AG04450 (cell line): ENCODE results near the gene PAQR5. TPM values are rescaled to one million over a fixed set of nuclear protein-coding genes. Genes with fewer than 3 reads are reported as not detected.
A peak's percentile ranks its signal among the peaks of the same experiment; 100 is the strongest.

Experiments used
- CTCF ChIA-PET: fragments of 300-600, 350-600 bp; formaldehyde crosslinking; extraction: SDS; loops from one replicate; lab custom pipeline; 2022; ENCODE audit warnings: antibody characterized with exemption, inconsistent platforms; lab: Charles Lee
- POLR2A ChIA-PET: fragments of 350-600 bp; formaldehyde crosslinking; extraction: SDS; loops from one replicate; lab custom pipeline; 2021; ENCODE audit warnings: antibody characterized with exemption, inconsistent platforms; lab: Yijun Ruan, JAX
- DNase-seq: peaks from one replicate; pipeline ENCODE4 v3.0.0-alpha.2; 2011; ENCODE audit warnings: low read depth, low spot score
- H3K27ac ChIP-seq: one replicate; pipeline ENCODE4 v1.5.1; 2012; ENCODE audit warnings: low read depth, low read length, control low read depth
- H3K27me3 ChIP-seq: one replicate; pipeline ENCODE4 v1.6.0; 2012; ENCODE audit warnings: low read length; ENCODE audit not compliant: control insufficient read depth, insufficient read depth
- H3K4me3 ChIP-seq: 2 replicates; pipeline ENCODE4 v1.5.1; 2011; ENCODE audit warnings: mild to moderate bottlenecking, low read depth, low read length, control low read depth
- H3K9me3 ChIP-seq: 2 replicates; pipeline ENCODE4 v1.5.1; 2012; ENCODE audit warnings: low read length; ENCODE audit not compliant: control insufficient read depth, insufficient read depth
- CTCF ChIP-seq: IDR thresholded peaks from 2 replicates; pipeline ENCODE4 v1.5.1; 2011; ENCODE audit warnings: low read depth, low read length, control low read depth, inconsistent platforms
- polyA minus RNA-seq: library from RNA; depleted of rRNA, polyadenylated mRNA; stranded (reverse); fragments of >200 nt; gene quantifications from 2 replicates; pipeline ENCODE4 v1.2.3, GENCODE V29; 2011; rRNA and poly(A)+ RNA removed
- polyA plus RNA-seq: library from polyadenylated mRNA; depleted of rRNA; stranded (reverse); fragments of >200 nt; gene quantifications from 2 replicates; pipeline ENCODE4 v1.2.3, GENCODE V29; 2011; rRNA removed

PAQR5 gene
- polyA plus RNA-seq (7.9 and 9.7 TPM in 2 replicates), polyA minus RNA-seq (17.8 and 18.3 TPM in 2 replicates)

- no peak for TF ChIP-seq CTCF
- ChIA-PET POLR2A (no interaction called here), CTCF (no interaction called here)
- no peak within 1 kb of the TSS for H3K27ac ChIP-seq
- no peaks in the 10 kb centered on the region for H3K9me3 ChIP-seq
- no peak for DNase-seq
- peak within 1 kb of the TSS; percentile 60 for H3K4me3 ChIP-seq
- H3K27me3 ChIP-seq = peaks cover 2% of the 10 kb centered on the region
Measured at GRCh38 chr15:69298697-69299441, at the start of gene PAQR5. PAQR5 (plus strand) TSS chr15:69298912; CDS start chr15:69360081, 61,169 bp downstream.

GRCh38 chr15:69253156-69253555 is 45.6 kb upstream of the PAQR5 start:
- ChIA-PET CTCF (no interaction called here), POLR2A (interaction anchor here (0.6 kb wide), 1 partner anchor 93 kb away, joined by 11 read pairs; no protein-coding TSS in a partner anchor)
- no peaks in the 10 kb centered on the region for H3K27me3 ChIP-seq
- peak overlapping the region; percentile 4; the same call in 1 of the 2 replicates for H3K4me3 ChIP-seq
- peak overlapping the region; percentile 76 for H3K27ac ChIP-seq
- DNase-seq = peak; percentile 74
- H3K9me3 ChIP-seq = no peaks in the 10 kb centered on the region
- no peak for TF ChIP-seq CTCF

- ChIA-PET CTCF (interaction anchor here (0.7 to 1.3 kb wide), 3 partner anchors 9 to 208 kb away, joined by 3 to 4 read pairs (median 4); no protein-coding TSS in a partner anchor), POLR2A (no interaction called here)
- Histone ChIP-seq H3K27me3 (no peaks in the 10 kb centered on the region), H3K27ac (no peak overlapping the region), H3K9me3 (no peaks in the 10 kb centered on the region), H3K4me3 (no peak overlapping the region)
- no peak for DNase-seq
- TF ChIP-seq CTCF = peak; percentile 42
Measured at GRCh38 chr15:69265347-69265955, 33.3 kb upstream of the PAQR5 start.

GRCh38 chr15:69271217-69271616 is 27.5 kb upstream of the PAQR5 start:
- POLR2A ChIA-PET = no interaction called here
- DNase-seq = no peak
- no peak for TF ChIP-seq CTCF
- CTCF ChIA-PET = no interaction called here
- Histone ChIP-seq H3K4me3 (no peak overlapping the region), H3K27me3 (no peaks in the 10 kb centered on the region), H3K27ac (no peak overlapping the region), H3K9me3 (no peaks in the 10 kb centered on the region)

GRCh38 chr15:69272139-69272538 is 26.6 kb upstream of the PAQR5 start:
- no peak overlapping the region for H3K4me3 ChIP-seq
- DNase-seq = no peak
- no peak for TF ChIP-seq CTCF
- H3K27ac ChIP-seq = no peak overlapping the region
- no peaks in the 10 kb centered on the region for H3K27me3 ChIP-seq
- ChIA-PET POLR2A (no interaction called here), CTCF (no interaction called here)
- no peaks in the 10 kb centered on the region for H3K9me3 ChIP-seq
